HG03139 (cell line): ENCODE results near the gene SACS.
"Not testable (repeated sequence)": the region's sequence is repeated elsewhere in the genome, so short reads cannot be mapped to it uniquely, and the experiment has no call there.

Experiments
- ATAC-seq: cut with Tn5 transposase; IDR thresholded peaks from one replicate; pipeline ENCODE4 v1.9.1; 2021; ENCODE audit not compliant: unreplicated experiment

SACS gene

GRCh38 chr13:23418776-23419683, 14.5 kb downstream of the SACS start:
- ATAC-seq = no peak

DNA sequence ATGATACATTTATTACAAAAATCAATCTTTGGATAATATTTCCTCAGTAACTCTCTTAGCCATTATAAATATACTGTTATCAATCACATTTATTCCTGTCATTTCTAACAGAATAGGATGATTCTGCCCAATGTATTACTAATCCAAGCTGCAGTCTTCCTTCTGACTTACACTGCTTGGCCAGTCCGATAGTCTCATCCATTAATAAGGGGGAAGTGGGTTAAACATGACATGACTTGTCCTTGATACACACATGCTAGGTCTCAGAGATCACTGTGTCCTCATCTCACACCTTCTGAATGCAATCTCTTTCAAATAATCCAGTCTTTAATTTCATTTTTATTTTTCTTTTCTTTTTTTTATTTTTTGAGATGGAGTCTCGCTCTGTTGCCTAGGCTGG, 18.8 kb downstream of the SACS start:
- no peak for ATAC-seq

DNA sequence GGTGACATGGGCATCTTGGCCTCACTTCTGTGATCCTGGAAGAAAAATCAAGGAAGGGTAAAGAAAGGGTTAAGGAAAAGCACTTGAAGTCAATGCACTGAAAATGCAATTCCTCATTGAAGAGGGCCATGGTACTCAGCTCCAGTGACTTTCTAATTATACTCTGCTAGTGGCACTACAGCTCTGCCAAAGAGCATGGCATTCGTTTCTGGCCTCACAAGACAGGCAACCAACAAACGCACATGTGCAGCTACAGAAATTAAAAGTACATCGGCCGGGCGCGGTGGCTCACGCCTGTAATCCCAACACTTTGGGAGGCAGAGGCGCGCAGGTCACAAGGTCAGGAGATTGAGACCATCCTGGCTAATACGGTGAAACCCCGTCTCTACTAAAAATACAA, 21.8 kb downstream of the SACS start:
- no peak for ATAC-seq

- no peak for ATAC-seq
Measured at GRCh38 chr13:23411220-23411619, 22.3 kb downstream of the SACS start.

DNA sequence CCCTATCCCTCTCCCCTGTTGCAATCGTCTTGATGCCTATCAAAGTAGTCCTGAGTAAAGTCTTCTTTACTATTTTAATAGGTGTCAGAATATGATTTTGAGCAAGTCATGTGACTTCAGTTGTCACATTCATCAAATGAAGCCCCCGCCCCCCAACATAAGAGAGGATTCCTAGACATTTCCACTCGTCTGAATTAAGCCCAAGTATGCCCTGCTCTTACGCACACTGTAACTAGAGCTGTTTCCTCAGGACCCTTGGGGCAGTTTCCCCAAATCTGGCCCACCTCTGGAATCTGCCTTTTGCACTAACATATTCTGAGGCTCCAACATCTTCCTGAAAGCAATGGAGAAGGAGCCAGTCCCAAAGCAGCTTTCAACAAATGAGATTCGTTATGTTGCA, 25.5 kb downstream of the SACS start:
- ATAC-seq = no peak

GRCh38 chr13:23401156-23401555, 32.3 kb downstream of the SACS start:
- not testable (repeated sequence) for ATAC-seq

GRCh38 chr13:23399347-23399746, 34.2 kb downstream of the SACS start:
- no peak for ATAC-seq

- no peak for ATAC-seq
Measured at GRCh38 chr13:23394821-23395220, 38.7 kb downstream of the SACS start.

DNA sequence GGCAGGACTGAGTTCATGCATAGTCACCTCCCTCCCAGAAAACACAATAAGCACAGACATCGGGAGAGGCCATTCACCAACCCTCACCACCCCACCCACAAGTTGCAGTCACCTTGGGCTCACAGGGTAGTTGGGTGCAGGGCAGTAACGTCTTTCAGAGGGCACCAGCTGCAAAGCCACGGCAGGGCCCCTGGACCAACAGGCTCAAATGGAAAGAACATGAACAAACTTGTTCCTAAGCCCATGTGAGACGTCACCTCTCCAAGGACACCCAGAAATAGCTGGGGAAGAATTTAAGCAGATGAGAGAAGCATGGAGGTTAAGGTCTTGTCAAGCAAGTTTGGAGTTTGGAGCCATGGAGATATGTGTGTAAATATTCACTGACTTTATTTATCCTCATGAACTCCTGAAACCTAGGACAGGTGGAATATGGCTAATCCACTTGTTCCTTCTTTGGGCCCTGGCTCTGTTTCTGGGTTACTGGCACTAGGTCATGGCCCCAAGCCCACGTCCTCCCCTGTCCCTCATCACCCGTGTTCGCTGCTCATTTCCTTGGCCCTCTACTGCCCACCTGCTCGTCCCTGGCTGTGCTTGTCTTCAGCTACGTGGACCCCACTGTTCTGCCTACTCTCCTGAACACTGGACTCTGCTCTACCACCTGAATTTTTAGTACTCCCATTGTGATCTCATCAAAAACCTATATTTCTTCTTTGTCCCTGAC, 40.4 kb downstream of the SACS start:
- no peak for ATAC-seq

DNA sequence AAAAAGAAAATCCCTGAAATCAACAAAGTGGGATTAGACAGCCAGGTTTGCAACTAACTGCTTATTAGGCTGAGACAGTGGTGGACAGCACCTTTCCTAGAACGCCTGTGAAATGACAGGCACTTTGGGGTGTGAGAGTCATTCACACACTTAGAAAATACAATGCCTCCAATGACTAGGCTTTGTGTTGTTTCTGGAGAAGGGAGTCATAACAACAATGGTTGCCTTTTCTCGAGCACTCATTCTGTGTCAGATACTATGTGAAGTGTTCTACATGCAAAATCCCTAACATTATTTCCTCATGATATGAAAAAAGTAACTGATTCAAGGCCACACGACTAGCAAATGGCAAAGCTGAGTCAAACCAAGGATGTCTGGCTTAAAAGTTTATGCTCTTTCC, 41.2 kb downstream of the SACS start:
- ATAC-seq = no peak

- ATAC-seq = no peak
Measured at GRCh38 chr13:23391752-23392151, 41.8 kb downstream of the SACS start.

DNA sequence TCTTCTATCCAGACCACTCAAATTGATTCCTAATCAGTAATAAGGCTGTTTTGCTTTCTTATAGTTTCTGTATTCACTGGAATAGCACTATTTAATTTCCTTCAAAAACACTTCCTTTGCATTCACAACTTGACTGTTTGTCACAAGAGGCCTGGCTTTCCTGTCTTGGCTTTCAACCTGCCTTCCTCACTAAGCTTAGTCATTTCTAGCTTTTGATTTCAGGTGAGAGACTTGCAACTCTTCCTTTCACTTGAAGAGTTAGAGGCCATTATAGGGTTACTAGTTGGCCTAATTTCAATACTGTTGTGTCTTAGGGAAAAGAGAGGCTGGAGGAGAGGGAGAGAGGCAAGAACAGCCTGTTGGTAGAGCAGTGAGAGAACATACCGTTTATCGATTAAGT, 47.0 kb downstream of the SACS start:
- no peak for ATAC-seq

- no peak for ATAC-seq
Measured at GRCh38 chr13:23385931-23386330, 47.6 kb downstream of the SACS start.

- ATAC-seq = peak; percentile 84
Measured at GRCh38 chr13:23384111-23384510, 49.4 kb downstream of the SACS start.

GRCh38 chr13:23383151-23383550, 50.4 kb downstream of the SACS start:
- no peak for ATAC-seq

DNA sequence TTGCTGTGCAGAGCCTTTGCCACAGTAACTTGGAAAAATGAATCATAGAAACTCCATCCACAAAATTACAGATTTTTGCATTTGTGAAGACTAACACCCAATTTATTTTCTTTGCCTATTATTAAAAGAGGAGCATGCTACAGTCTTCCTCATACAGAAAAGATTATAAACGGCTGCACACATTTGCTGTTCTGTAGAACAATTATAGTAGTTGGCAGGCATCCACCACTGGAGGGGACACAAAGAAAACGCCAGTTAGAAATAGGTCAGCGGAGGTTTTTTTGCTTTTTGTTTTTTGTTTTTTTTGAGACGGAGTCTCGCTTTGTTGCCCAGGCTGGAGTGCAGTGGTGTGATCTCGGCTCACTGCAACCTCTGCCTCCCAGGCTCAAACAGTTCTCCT, 51.6 kb downstream of the SACS start:
- no peak for ATAC-seq

DNA sequence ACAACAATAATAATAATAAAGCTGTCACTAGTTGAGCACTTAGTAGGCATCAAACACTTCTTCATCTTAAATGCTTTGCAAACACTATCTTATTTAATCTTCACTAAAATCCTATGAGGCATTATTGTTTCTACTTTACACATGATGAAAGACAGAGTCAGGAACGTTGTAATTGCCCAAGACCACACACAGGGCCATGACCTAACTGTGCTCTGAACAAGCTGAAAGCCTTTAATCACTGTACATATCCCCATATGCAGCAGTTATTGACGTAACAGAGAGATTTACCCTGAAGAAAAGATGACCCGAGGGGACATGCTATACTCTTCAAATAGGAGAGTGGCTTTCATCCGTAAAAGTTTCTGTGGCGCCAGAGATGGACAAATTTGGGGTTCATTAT, 53.0 kb downstream of the SACS start:
- ATAC-seq = no peak

DNA sequence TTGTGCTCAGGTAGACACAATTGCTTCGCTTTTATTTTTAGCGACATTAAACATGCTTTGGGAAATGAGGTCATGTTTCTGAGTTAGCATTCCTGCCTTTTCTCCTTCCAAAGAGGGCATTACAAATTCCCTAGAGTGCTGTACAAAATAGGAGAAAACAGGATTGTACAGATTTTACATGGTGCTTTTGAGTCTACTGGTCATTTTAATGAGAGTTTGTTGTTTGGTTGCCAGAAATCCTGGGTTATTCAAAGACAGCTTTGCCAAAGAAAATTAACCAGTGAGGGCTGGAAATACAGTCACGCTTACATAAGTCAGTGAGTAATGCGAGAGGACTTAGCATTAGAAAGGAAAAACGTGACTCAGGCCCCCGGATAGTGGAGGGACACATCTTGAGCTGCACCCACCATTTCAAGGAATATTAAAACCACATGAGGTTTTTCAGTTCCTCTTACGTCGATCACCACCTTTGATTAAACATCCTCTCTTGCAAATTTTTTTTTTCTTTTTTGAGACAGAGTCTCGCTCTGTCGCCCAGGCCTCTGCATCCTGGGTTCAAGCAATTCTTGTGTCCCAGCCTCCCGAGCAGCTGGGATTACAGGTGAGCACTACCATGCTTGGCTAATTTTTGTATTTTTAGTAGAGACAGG, 55.4 kb downstream of the SACS start:
- peak; percentile 23 for ATAC-seq

- ATAC-seq = no peak
Measured at GRCh38 chr13:23377579-23377978, 55.9 kb downstream of the SACS start.

DNA sequence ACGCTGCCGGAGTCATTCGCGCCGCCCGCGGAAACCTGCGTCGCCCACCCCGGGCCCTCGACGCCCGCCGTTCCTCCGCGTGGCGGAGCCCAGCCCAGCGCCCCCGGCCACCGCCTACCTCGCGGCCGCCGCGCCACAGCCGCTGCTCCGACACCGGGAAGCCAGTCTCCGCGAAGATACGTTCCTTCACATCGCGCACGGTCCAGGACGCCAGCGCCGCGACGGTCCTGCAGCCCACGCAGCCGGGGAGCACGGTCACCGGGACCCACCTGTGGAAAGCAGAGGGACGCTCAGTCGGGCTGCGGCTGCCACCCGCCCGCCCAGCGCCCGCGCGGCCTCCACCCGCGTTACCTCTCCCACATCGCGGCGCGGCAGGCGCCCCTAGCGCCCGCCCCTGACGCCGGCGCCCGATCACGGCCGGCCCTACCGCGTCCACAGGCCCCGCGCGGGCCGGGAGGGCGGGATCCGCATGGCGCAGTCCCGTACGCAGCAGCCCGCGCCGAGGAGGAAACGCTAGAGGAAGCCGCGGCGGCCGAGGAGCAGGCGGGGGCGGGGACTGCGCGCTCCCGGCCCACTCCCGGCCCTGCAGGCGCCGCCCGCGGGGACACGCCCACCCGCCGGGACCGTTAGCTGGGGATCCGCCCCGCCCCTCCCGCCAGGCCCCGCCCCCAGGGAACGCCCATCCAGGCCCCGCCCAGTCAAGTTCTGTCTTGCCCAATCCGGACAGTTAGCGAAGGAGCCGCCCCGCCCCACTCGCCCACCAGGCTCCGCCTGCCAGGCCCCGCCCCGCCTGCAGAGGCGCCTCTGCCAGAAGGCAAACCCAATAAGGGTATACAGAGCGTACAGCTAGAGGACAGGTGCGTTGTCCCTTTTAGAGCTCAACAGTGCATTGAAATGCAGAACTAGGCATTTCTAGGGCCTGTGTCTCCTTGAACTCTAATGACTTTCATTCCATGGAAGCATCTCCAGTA, 58.2 kb downstream of the SACS start:
- peak; percentile 83 for ATAC-seq
